SW 1271 (cell line): Measurements from ENCODE around the gene GRK5.
"Not testable (repeated sequence)": the region's sequence is repeated elsewhere in the genome, so short reads cannot be mapped to it uniquely, and the experiment has no call there.

Source experiments
- DNase-seq, 2 experiments: peaks; one replicate each; lab custom pipeline; 2025; lab: John Stamatoyannopoulos, UW

The GRK5 gene

GRCh38 chr10:119421891-119422681 lies 214.7 kb downstream of the GRK5 start:
- DNase-seq: no peak

GRCh38 chr10:119422682-119423509 lies 215.5 kb downstream of the GRK5 start:
- no peak for DNase-seq

- DNase-seq: no peak
These were observed 216.3 kb downstream of the GRK5 start for GRCh38 chr10:119423510-119424257.

- DNase-seq: no peak
These were observed 217.0 kb downstream of the GRK5 start for GRCh38 chr10:119424258-119424975.

GRCh38 chr10:119425102-119425880 lies 217.9 kb downstream of the GRK5 start:
- DNase-seq: no peak

- DNase-seq: no peak
These were observed 218.5 kb downstream of the GRK5 start for GRCh38 chr10:119425881-119426170.

- no peak for DNase-seq
These were observed 219.3 kb downstream of the GRK5 start for GRCh38 chr10:119426699-119427098.

- no peak for DNase-seq
These were observed 220.0 kb downstream of the GRK5 start for GRCh38 chr10:119427263-119427864.

- no peak for DNase-seq
These were observed 221.4 kb downstream of the GRK5 start for GRCh38 chr10:119428789-119429188.

GRCh38 chr10:119429771-119430170 lies 222.4 kb downstream of the GRK5 start:
- no peak for DNase-seq

GRCh38 chr10:119431034-119431772 lies 223.8 kb downstream of the GRK5 start:
- DNase-seq: no peak

GRCh38 chr10:119431773-119432135 lies 224.4 kb downstream of the GRK5 start:
- no peak for DNase-seq

GRCh38 chr10:119434942-119435341 lies 227.6 kb downstream of the GRK5 start:
- not testable (repeated sequence) for DNase-seq

GRCh38 chr10:119438717-119439116 lies 231.3 kb downstream of the GRK5 start:
- DNase-seq: no peak

GRCh38 chr10:119439922-119440321 lies 232.6 kb downstream of the GRK5 start:
- no peak for DNase-seq

- DNase-seq: no peak
These were observed 233.9 kb downstream of the GRK5 start for GRCh38 chr10:119441151-119441821.

GRCh38 chr10:119441921-119442757 lies 234.8 kb downstream of the GRK5 start:
- no peak for DNase-seq

GRCh38 chr10:119442758-119443060 lies 235.3 kb downstream of the GRK5 start:
- DNase-seq: no peak

GRCh38 chr10:119443441-119443840 lies 236.1 kb downstream of the GRK5 start:
- no peak for DNase-seq
